Nephron progenitor cell (in vitro differentiated cells): ENCODE measurements around the gene DNAH17.

Experiments used
- DNase-seq: peaks from one replicate; pipeline ENCODE4 v3.0.0; 2021
- H3K27ac Mint-ChIP-seq: 2 replicates; pipeline ENCODE4 v1.8.0; 2021; ENCODE audit warnings: mild to moderate bottlenecking, moderate library complexity, mixed read lengths
- H3K27me3 Mint-ChIP-seq: 2 replicates; pipeline ENCODE4 v1.8.0; 2021; ENCODE audit warnings: mild to moderate bottlenecking, low read depth, mixed read lengths; ENCODE audit not compliant: poor library complexity
- H3K36me3 Mint-ChIP-seq: 2 replicates; pipeline ENCODE4 v1.8.0; 2021; ENCODE audit warnings: low read depth, mixed read lengths
- H3K4me1 Mint-ChIP-seq: 2 replicates; pipeline ENCODE4 v1.8.0; 2021; ENCODE audit warnings: mixed read lengths
- H3K4me3 Mint-ChIP-seq: 2 replicates; pipeline ENCODE4 v1.8.0; 2021; ENCODE audit warnings: mild to moderate bottlenecking, moderate library complexity, mixed read lengths
- H3K9me3 Mint-ChIP-seq: 2 replicates; pipeline ENCODE4 v1.8.0; 2021; ENCODE audit warnings: mild to moderate bottlenecking, moderate library complexity, mixed read lengths
- TF ChIP-seq, protein P1 (sequence below): fragments of 200-600 bp; sonication (generic); IDR thresholded peaks from 2 replicates; pipeline ENCODE4 v1.5.0; 2021; ENCODE audit warnings: antibody characterized with exemption

Gene DNAH17

DNA sequence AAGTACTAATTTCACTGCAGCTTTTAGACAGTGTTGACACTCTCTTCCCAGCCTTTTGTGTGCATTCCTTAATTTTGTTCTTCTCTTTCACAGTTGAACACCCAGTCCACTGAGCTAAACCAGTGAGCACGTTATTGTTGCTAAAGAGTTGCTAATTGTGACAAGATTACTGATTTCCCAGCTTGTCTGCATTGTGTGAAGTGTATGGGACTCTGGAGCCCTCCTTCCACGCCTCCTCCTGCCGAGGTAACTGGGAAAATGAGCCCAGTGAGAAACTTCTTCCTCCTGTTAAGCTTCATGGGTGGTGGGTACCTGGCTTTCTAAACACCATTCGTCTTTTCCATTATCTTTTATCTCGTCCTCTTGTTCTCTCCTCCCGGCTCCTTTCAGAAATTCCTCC is 29.8 kb upstream of the DNAH17 start:
- Mint-ChIP-seq H3K27ac (no peak overlapping the region), H3K9me3 (no peaks in the 10 kb centered on the region), H3K27me3 (peaks cover 14% of the 10 kb centered on the region), H3K36me3 (no peaks in the 10 kb centered on the region), H3K4me3 (no peak overlapping the region), H3K4me1 (peaks cover 5% of the 10 kb centered on the region)
- no peak for DNase-seq
- TF ChIP-seq, protein P1, sequence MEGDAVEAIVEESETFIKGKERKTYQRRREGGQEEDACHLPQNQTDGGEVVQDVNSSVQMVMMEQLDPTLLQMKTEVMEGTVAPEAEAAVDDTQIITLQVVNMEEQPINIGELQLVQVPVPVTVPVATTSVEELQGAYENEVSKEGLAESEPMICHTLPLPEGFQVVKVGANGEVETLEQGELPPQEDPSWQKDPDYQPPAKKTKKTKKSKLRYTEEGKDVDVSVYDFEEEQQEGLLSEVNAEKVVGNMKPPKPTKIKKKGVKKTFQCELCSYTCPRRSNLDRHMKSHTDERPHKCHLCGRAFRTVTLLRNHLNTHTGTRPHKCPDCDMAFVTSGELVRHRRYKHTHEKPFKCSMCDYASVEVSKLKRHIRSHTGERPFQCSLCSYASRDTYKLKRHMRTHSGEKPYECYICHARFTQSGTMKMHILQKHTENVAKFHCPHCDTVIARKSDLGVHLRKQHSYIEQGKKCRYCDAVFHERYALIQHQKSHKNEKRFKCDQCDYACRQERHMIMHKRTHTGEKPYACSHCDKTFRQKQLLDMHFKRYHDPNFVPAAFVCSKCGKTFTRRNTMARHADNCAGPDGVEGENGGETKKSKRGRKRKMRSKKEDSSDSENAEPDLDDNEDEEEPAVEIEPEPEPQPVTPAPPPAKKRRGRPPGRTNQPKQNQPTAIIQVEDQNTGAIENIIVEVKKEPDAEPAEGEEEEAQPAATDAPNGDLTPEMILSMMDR: no peak

DNA sequence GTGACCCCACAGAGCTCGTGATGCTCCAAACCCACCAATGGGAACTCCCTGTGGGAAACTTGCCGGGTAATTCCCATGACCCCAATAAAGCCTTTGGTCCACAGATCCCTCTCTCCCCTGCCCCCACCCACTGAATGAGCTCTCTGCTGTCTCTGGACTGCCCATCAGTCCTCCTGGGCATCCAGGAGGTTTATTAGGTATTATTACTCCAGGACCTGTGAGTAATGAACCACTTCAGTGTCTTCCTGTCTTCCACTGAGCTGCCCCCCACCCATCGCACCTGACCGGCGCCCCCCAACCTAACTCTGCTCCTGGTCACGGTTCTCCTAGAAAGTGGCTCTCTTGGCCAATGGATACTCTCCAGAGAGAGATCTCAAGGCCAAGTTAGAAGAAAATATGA is 28.7 kb upstream of the DNAH17 start:
- Mint-ChIP-seq H3K4me3 (no peak overlapping the region), H3K4me1 (peaks cover 5% of the 10 kb centered on the region), H3K27me3 (peaks cover 12% of the 10 kb centered on the region), H3K27ac (no peak overlapping the region), H3K9me3 (no peaks in the 10 kb centered on the region), H3K36me3 (no peaks in the 10 kb centered on the region)
- no peak for DNase-seq
- TF ChIP-seq, protein P1: no peak

DNA sequence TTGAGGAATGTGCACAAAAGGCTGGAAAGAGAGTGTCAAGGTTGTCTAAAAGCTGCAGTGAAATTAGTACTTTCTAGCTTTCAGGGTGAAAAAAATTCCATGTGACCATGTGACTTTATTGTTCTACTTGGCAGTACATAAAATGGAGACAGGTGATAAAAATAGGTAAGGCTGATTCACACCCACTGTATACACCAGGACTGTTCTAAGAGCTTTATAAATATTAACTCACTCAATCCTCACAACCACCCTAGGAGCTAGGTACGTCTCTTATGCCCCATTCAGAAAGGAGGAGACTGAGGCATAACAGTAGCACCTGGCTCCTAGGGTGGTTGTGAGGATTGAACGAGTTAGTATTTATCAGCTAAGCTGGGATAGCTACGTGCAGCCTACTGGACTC is 28.2 kb upstream of the DNAH17 start:
- DNase-seq: no peak
- no peaks in the 10 kb centered on the region for H3K9me3 Mint-ChIP-seq
- H3K4me1 Mint-ChIP-seq: peaks cover 5% of the 10 kb centered on the region
- no peaks in the 10 kb centered on the region for H3K36me3 Mint-ChIP-seq
- TF ChIP-seq, protein P1: no peak
- peaks cover 12% of the 10 kb centered on the region for H3K27me3 Mint-ChIP-seq
- H3K4me3 Mint-ChIP-seq: no peak overlapping the region
- no peak overlapping the region for H3K27ac Mint-ChIP-seq

DNA sequence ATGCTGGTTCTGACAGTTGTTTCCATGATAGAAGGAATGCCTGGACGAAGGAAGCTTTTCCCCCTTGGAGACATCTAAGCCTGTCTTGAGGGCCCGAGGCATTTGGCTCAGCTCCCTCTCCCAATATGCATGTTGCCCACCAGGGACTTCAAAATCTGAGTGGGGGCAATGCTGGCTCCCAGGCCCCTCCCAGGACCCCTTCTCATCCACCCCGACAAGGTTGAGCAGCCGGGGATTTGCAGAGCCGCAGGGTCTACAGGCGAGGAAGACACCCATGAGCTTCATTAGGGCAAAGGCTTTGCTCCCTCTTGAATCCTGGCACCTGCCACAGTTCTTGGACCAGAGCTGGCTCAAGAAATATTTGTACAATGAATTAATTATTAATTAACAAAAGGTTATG is 25.1 kb upstream of the DNAH17 start:
- peaks cover 20% of the 10 kb centered on the region for H3K4me1 Mint-ChIP-seq
- H3K27ac Mint-ChIP-seq: no peak overlapping the region
- no peaks in the 10 kb centered on the region for H3K36me3 Mint-ChIP-seq
- peaks cover under 1% of the 10 kb centered on the region for H3K27me3 Mint-ChIP-seq
- DNase-seq: no peak
- TF ChIP-seq, protein P1: no peak
- H3K4me3 Mint-ChIP-seq: no peak overlapping the region
- no peaks in the 10 kb centered on the region for H3K9me3 Mint-ChIP-seq

DNA sequence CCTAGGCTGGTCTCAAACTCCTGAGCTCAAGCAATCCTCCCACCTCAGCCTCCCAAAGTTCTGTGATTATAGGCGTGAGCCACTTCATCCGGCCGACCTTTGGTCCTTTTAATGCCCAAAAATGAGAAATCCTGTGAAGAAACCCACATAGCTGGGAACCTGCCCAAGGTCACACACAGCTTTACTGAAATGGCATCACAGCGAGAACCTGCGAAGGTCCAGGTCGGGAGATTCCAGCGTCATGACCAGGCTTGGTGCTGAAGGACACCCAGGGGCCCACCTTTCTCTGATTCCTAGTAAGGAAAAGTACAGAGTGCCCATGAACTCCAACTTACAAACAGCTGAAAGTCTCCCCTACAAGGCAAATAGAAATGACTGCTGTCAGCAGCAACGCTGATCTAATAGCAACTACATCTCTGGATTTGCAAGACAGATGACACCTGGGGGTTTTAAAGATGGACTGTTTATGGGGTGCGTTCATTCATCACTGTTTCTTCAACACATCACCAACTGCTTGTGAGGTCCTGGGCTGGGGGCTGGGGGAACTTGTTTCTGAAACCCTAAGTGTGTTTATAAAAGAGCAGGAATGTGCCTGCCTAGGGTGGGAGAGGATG is 24.5 kb upstream of the DNAH17 start:
- no peak for DNase-seq
- Mint-ChIP-seq H3K9me3 (no peaks in the 10 kb centered on the region), H3K27me3 (no peaks in the 10 kb centered on the region), H3K4me1 (peaks cover 22% of the 10 kb centered on the region), H3K36me3 (no peaks in the 10 kb centered on the region), H3K4me3 (no peak overlapping the region), H3K27ac (no peak overlapping the region)
- TF ChIP-seq, protein P1: no peak

DNA sequence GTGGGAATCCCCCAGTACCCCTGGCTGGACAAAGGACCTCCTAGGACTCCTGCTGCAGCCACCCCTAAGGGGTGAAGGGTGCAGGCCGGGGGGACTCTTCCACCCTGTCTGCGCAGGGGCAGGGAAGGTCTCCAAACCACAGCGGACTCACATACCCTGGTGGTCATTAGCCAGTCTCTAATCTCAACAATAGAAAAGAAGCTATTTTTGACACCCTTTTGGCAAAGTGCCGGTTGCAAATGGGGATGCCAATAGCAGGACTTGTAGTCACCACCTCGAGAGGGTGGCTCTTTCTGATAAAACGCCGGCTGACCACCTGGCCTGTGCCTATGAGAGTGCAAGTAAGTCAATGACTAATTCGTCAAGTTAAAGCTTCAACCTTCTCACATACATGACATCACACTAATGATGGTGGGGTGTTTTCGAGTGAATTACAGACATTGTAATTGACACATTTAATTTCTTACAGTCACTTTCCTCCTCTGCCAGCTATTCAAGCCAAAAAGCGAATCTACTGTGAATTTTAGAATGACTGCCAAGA is 23.1 kb upstream of the DNAH17 start:
- H3K9me3 Mint-ChIP-seq: no peaks in the 10 kb centered on the region
- H3K4me3 Mint-ChIP-seq: no peak overlapping the region
- peaks cover 4% of the 10 kb centered on the region for H3K27me3 Mint-ChIP-seq
- TF ChIP-seq, protein P1: no peak
- H3K36me3 Mint-ChIP-seq: no peaks in the 10 kb centered on the region
- no peak for DNase-seq
- no peak overlapping the region for H3K27ac Mint-ChIP-seq
- peaks cover 22% of the 10 kb centered on the region for H3K4me1 Mint-ChIP-seq
